ENCODE measurements around the gene RSRC2.

DNA sequence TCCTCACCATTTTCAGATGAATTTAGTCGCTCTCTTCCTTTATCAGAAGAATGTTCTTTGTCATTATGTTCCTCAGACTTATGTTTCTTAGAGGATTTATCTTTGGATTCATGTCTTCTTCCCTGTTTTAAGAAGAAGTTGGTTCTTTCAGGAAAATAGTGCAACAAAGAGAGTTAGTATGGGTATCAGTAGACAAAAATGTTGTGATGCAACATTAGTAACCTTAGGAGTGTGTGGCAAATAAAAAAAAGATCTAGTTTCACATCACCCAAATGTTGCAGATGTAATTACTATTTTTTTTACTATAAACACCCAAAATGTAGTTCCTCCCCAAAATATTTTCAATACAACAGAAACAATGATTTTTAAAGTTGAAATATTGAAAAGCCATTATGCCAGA is 7.8 kb downstream of the RSRC2 start:
- TF ChIP-seq EZH2 (IDR thresholded peaks at IDR 0.05; ENCODE audit: low read depth), result no peak
- TF ChIP-seq, protein P1, sequence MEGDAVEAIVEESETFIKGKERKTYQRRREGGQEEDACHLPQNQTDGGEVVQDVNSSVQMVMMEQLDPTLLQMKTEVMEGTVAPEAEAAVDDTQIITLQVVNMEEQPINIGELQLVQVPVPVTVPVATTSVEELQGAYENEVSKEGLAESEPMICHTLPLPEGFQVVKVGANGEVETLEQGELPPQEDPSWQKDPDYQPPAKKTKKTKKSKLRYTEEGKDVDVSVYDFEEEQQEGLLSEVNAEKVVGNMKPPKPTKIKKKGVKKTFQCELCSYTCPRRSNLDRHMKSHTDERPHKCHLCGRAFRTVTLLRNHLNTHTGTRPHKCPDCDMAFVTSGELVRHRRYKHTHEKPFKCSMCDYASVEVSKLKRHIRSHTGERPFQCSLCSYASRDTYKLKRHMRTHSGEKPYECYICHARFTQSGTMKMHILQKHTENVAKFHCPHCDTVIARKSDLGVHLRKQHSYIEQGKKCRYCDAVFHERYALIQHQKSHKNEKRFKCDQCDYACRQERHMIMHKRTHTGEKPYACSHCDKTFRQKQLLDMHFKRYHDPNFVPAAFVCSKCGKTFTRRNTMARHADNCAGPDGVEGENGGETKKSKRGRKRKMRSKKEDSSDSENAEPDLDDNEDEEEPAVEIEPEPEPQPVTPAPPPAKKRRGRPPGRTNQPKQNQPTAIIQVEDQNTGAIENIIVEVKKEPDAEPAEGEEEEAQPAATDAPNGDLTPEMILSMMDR (conservative IDR thresholded peaks at IDR 0.05), result no peak
